Hepatocyte (in vitro differentiated cells): ENCODE measurements around the gene HPSE2.

Experiments
- CTCF ChIP-seq: fragments of 200-600 bp; sonication (generic); IDR thresholded peaks from 2 replicates; pipeline ENCODE4 v1.5.1; 2016; ENCODE audit warnings: antibody characterized with exemption, mild to moderate bottlenecking; ENCODE audit not compliant: poor library complexity
- EZH2 ChIP-seq: fragments of 200-600 bp; sonication (generic); IDR thresholded peaks from 2 replicates; pipeline ENCODE4 v1.6.1; 2016; ENCODE audit warnings: antibody characterized with exemption, mild to moderate bottlenecking, borderline replicate concordance

GRCh38 chr10:98463016-98463415, 772.6 kb downstream of the HPSE2 start:
- TF ChIP-seq CTCF (no peak), EZH2 (no peak)
